PC-9 (cell line): ENCODE measurements around the gene B3GALT6. TPM values are rescaled to one million over a fixed set of nuclear protein-coding genes. Genes with fewer than 3 reads are reported as not detected.

Experiments
- BruUV-seq: library from RNA; stranded (reverse); fragments of 400-500 nt; replicated peaks from 2 replicates; lab custom pipeline; 2021; lab: Mats Ljungman, UMichigan
- CTCF ChIA-PET: fragments of 300-600 bp; sonication (Branson Sonifier 250); formaldehyde crosslinking; loops from one replicate; lab custom pipeline; 2022; ENCODE audit warnings: antibody characterized with exemption; lab: Charles Lee
- POLR2A ChIA-PET: fragments of 300-600 bp; sonication (Branson Sonifier 250); formaldehyde crosslinking; loops from one replicate; lab custom pipeline; 2022; ENCODE audit warnings: antibody characterized with exemption; ENCODE audit not compliant: unreplicated experiment; lab: Charles Lee
- DNase-seq, 2 experiments: peaks; one replicate each; pipeline versions ENCODE4 v3.0.0 to v3.0.0-alpha.2; 2015 to 2022; ENCODE audit warnings: mixed read lengths in 1 of 2
- H2AFZ ChIP-seq: fragments of 200-600 bp; sonication (generic); 2 replicates; pipeline ENCODE4 v1.8.1; 2017; ENCODE audit warnings: antibody characterized with exemption
- H3F3A ChIP-seq: fragments of 200-600 bp; sonication (generic); 2 replicates; pipeline ENCODE4 v1.8.1; 2017; ENCODE audit warnings: antibody characterized with exemption, mild to moderate bottlenecking, low read depth; ENCODE audit not compliant: insufficient read depth
- H3K27ac ChIP-seq: fragments of 200-600 bp; sonication (generic); 2 replicates; pipeline ENCODE4 v1.6.1; 2016; ENCODE audit warnings: mixed run types
- H3K27me3 ChIP-seq: fragments of 200-600 bp; sonication (generic); 2 replicates; pipeline ENCODE4 v1.6.1; 2016; ENCODE audit warnings: low read depth, mixed run types; ENCODE audit not compliant: insufficient read depth
- H3K36me3 ChIP-seq: fragments of 200-600 bp; sonication (generic); 2 replicates; pipeline ENCODE4 v1.6.1; 2016; ENCODE audit warnings: low read depth, mixed run types
- H3K4me1 ChIP-seq: fragments of 200-600 bp; sonication (generic); replicated peaks from 2 replicates; pipeline ENCODE4 v1.6.1; 2016; ENCODE audit warnings: mixed run types; ENCODE audit not compliant: insufficient read depth
- H3K4me2 ChIP-seq: fragments of 200-600 bp; sonication (generic); 2 replicates; pipeline ENCODE4 v1.6.1; 2017; ENCODE audit warnings: mixed run types
- H3K4me3 ChIP-seq: fragments of 200-600 bp; sonication (generic); 2 replicates; pipeline ENCODE4 v1.6.1; 2016; ENCODE audit warnings: mixed run types
- H3K79me2 ChIP-seq: fragments of 200-600 bp; sonication (generic); 2 replicates; pipeline ENCODE4 v1.6.1; 2017; ENCODE audit warnings: low read depth, mixed run types
- H3K9me2 ChIP-seq: fragments of 200-600 bp; sonication (generic); 2 replicates; pipeline ENCODE4 v1.8.1; 2017; ENCODE audit warnings: mild to moderate bottlenecking; ENCODE audit not compliant: insufficient read depth
- H3K9me3 ChIP-seq: fragments of 200-600 bp; sonication (generic); 2 replicates; pipeline ENCODE4 v1.8.1; 2016; ENCODE audit warnings: low read depth; ENCODE audit not compliant: insufficient read depth
- H4K20me1 ChIP-seq: fragments of 200-600 bp; sonication (generic); 2 replicates; pipeline ENCODE4 v1.8.1; 2017; ENCODE audit not compliant: insufficient read depth
- CTCF ChIP-seq: fragments of 200-600 bp; sonication (generic); conservative IDR thresholded peaks from 2 replicates; pipeline ENCODE4 v1.6.1; 2017; ENCODE audit warnings: mixed run types, antibody characterized with exemption, mild to moderate bottlenecking, moderate library complexity
- EZH2 ChIP-seq: fragments of 200-600 bp; sonication (generic); IDR thresholded peaks from 2 replicates; pipeline ENCODE4 v1.8.0; 2017; ENCODE audit warnings: antibody characterized with exemption, low read depth
- intact Hi-C: fragments of 100-400 bp; cut with micrococcal nuclease; formaldehyde crosslinking; loops from one replicate; pipeline ENCODE4 v1.10.0; 2022; ENCODE audit not compliant: unreplicated experiment
- total RNA-seq: library from RNA; stranded (reverse); gene quantifications from 2 replicates; pipeline ENCODE4 v1.2.3, GENCODE V29; 2021

The B3GALT6 gene
- total RNA-seq, 1 experiment from 2014 or later, result 16.2 TPM

GRCh38 chr1:1228187-1228586, 3.9 kb upstream of the B3GALT6 start:
- peaks cover 16% of the 10 kb centered on the region for H3K4me1 ChIP-seq
- no peak overlapping the region for H2AFZ ChIP-seq
- CTCF ChIA-PET, result no interaction called here
- H3K27ac ChIP-seq, result no peak overlapping the region
- H3K36me3 ChIP-seq, result no peaks in the 10 kb centered on the region; the same call in 1 of the 2 replicates
- intact Hi-C loops, result no loop called here
- no peak for TF ChIP-seq EZH2
- TF ChIP-seq CTCF, result no peak
- DNase-seq, result no peak
- H3K9me3 ChIP-seq, result no peaks in the 10 kb centered on the region
- peaks cover 60% of the 10 kb centered on the region for H3K79me2 ChIP-seq
- no TSS peak for BruUV-seq
- H3K27me3 ChIP-seq, result no peaks in the 10 kb centered on the region
- H3K4me3 ChIP-seq, result no peak overlapping the region
- peaks cover 30% of the 10 kb centered on the region for H4K20me1 ChIP-seq
- no peak overlapping the region for H3K4me2 ChIP-seq
- H3F3A ChIP-seq, result peaks cover 5% of the 10 kb centered on the region; the same call in 1 of the 2 replicates
- no peaks in the 10 kb centered on the region for H3K9me2 ChIP-seq
- POLR2A ChIA-PET, result no interaction called here

DNA sequence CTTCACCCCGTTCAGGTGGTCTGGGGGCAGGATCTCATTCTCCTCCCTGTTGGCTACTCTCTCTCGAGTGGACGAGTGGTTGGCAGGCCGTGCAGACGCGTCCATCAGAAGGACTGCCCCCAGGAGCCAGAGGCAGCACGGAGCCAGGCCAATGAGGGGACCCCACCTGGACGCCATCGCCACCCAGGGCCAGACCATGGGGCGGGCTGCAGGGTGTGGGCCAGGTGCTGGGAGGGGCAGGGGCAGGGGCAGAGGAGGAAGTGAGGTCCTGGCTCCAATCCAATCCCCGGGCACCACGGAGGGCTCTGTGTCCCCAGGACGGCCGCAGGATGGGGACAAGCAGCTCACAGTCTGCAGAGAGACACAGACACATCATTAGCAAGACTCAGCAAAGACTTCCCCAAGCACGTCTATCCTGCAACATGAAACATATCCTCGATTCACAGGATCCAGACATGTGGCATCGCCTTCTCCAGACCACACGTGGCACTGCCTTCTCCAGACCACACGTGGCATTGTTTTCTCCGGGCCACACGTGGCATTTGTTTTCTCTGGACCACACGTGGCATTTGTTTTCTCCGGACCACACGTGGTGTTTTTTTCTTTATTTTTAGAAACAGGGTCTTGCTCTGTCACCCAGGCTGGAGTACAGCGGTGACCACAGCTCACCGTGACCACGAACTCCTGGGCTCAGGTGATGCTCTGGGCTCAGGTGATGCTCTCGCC, 3.3 kb upstream of the B3GALT6 start:
- Histone ChIP-seq H3K27me3 (no peaks in the 10 kb centered on the region), H3K36me3 (no peaks in the 10 kb centered on the region), H3K79me2 (peaks cover 66% of the 10 kb centered on the region), H2AFZ (no peak overlapping the region), H3F3A (peaks cover 9% of the 10 kb centered on the region; the same call in 1 of the 2 replicates), H3K9me2 (no peaks in the 10 kb centered on the region), H3K9me3 (no peaks in the 10 kb centered on the region), H4K20me1 (peaks cover 33% of the 10 kb centered on the region), H3K4me3 (no peak overlapping the region), H3K4me1 (peaks cover 22% of the 10 kb centered on the region), H3K4me2 (no peak overlapping the region), H3K27ac (no peak overlapping the region)
- CTCF ChIA-PET, result no interaction called here
- POLR2A ChIA-PET, result no interaction called here
- no TSS peak for BruUV-seq
- TF ChIP-seq EZH2, result no peak
- TF ChIP-seq CTCF, result no peak
- DNase-seq, result no peak
- intact Hi-C loops, result no loop called here

GRCh38 chr1:1229770-1230169, 2.3 kb upstream of the B3GALT6 start:
- H3K36me3 ChIP-seq, result no peaks in the 10 kb centered on the region
- peaks cover 26% of the 10 kb centered on the region for H3K4me1 ChIP-seq
- CTCF ChIA-PET, result no interaction called here
- POLR2A ChIA-PET, result no interaction called here
- intact Hi-C loops, result loop anchor here (2.0 to 10.0 kb wide), 2 partner anchors 107 to 245 kb away; partner anchors contain the start of gene PERM1
- BruUV-seq, result no TSS peak
- no peaks in the 10 kb centered on the region for H3K27me3 ChIP-seq
- H3K4me3 ChIP-seq, result no peak overlapping the region
- no peak overlapping the region for H3K27ac ChIP-seq
- H3K9me2 ChIP-seq, result no peaks in the 10 kb centered on the region
- peak overlapping the region; percentile 85; the same call in 1 of the 2 replicates for H3K4me2 ChIP-seq
- no peaks in the 10 kb centered on the region for H3K9me3 ChIP-seq
- no peak for DNase-seq
- TF ChIP-seq EZH2 (no peak), CTCF (no peak)
- peaks cover 31% of the 10 kb centered on the region for H4K20me1 ChIP-seq
- H2AFZ ChIP-seq, result no peak overlapping the region
- H3F3A ChIP-seq, result peaks cover 12% of the 10 kb centered on the region; the same call in 1 of the 2 replicates
- peaks cover 76% of the 10 kb centered on the region for H3K79me2 ChIP-seq
